Neural crest cell (in vitro differentiated cells): ENCODE measurements around the gene HSF4. TPM values are rescaled to one million over a fixed set of nuclear protein-coding genes. Genes with fewer than 3 reads are reported as not detected.

Experiments
- DNase-seq: peaks from one replicate; pipeline ENCODE4 v3.0.0; 2021; ENCODE audit warnings: low read depth, mixed read lengths, low spot score
- H3K27ac Mint-ChIP-seq: one replicate; pipeline ENCODE4 v1.8.0; 2021; ENCODE audit warnings: mild to moderate bottlenecking, mixed read lengths; ENCODE audit not compliant: unreplicated experiment
- H3K27me3 Mint-ChIP-seq: 2 replicates; pipeline ENCODE4 v1.8.0; 2021; ENCODE audit warnings: low read depth, mild to moderate bottlenecking, mixed read lengths
- H3K36me3 Mint-ChIP-seq: 2 replicates; pipeline ENCODE4 v1.8.0; 2021; ENCODE audit warnings: low read depth, mild to moderate bottlenecking, mixed read lengths
- H3K4me1 Mint-ChIP-seq: 2 replicates; pipeline ENCODE4 v1.8.0; 2021; ENCODE audit warnings: mixed read lengths
- H3K4me3 Mint-ChIP-seq: one replicate; pipeline ENCODE4 v1.8.0; 2021; ENCODE audit warnings: mild to moderate bottlenecking, mixed read lengths
- H3K9me3 Mint-ChIP-seq: 2 replicates; pipeline ENCODE4 v1.8.0; 2021; ENCODE audit warnings: mixed read lengths
- total RNA-seq: library from RNA; stranded (reverse); gene quantifications from 2 replicates; pipeline ENCODE4 v1.2.1, GENCODE V29; 2021
- TF ChIP-seq, protein P1 (sequence below): fragments of 200-600 bp; sonication (generic); conservative IDR thresholded peaks from 2 replicates; pipeline ENCODE4 v1.5.0; 2021; ENCODE audit warnings: antibody characterized with exemption, mild to moderate bottlenecking

The HSF4 gene
- total RNA-seq, 1 donor from 2014 or later, result 1.3 TPM

DNA sequence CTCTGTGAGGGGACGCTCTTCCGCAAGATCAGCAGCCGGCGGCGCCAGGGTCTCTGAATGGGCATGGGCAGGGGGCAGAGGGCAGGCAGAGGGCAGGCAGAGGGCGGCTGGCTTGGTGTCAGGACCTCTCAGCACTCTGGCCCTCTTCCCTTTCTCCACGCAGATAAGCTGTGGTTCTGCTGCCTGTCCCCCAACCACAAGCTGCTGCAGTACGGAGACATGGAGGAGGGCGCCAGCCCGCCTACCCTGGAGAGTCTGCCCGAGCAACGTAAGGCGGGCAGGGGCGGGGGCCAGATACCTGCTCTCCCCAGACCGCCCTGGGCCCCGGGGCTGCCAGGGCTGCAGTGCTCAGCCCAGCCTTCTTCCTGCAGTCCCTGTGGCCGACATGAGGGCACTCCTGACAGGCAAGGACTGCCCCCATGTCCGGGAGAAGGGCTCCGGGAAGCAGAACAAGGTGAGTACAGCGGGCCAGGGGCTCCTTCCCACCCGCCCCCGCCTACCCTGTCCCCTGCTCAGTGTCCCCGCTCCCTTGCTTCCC, 38.5 kb downstream of the HSF4 start:
- Mint-ChIP-seq H3K4me3 (no peak overlapping the region), H3K9me3 (no peaks in the 10 kb centered on the region), H3K27me3 (no peaks in the 10 kb centered on the region), H3K27ac (no peak overlapping the region), H3K4me1 (peaks cover 6% of the 10 kb centered on the region), H3K36me3 (no peaks in the 10 kb centered on the region)
- no peak for DNase-seq
- TF ChIP-seq, protein P1, sequence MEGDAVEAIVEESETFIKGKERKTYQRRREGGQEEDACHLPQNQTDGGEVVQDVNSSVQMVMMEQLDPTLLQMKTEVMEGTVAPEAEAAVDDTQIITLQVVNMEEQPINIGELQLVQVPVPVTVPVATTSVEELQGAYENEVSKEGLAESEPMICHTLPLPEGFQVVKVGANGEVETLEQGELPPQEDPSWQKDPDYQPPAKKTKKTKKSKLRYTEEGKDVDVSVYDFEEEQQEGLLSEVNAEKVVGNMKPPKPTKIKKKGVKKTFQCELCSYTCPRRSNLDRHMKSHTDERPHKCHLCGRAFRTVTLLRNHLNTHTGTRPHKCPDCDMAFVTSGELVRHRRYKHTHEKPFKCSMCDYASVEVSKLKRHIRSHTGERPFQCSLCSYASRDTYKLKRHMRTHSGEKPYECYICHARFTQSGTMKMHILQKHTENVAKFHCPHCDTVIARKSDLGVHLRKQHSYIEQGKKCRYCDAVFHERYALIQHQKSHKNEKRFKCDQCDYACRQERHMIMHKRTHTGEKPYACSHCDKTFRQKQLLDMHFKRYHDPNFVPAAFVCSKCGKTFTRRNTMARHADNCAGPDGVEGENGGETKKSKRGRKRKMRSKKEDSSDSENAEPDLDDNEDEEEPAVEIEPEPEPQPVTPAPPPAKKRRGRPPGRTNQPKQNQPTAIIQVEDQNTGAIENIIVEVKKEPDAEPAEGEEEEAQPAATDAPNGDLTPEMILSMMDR, result no peak

DNA sequence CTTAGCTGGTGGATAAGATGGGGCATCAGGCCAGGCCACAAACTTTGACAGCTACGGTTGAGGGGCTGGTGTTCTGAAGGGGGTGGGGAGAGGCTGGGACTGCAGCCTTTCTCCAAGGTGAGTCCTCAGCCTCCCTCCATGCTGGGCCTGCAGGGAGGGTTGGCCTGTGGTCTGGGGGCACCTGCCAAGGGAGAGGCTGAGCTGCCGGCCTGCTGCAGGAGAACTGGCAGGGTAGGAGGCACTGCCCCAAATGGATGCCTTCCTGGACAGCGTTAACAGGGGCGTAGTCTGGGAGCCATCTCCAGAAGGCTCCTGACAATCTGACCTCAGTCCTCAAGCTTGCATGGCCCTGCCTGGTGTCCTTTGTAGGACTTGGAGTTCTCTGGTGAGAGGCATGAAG, 39.5 kb downstream of the HSF4 start:
- peaks cover 6% of the 10 kb centered on the region for H3K4me1 Mint-ChIP-seq
- peaks cover under 1% of the 10 kb centered on the region for H3K27me3 Mint-ChIP-seq
- no peak overlapping the region for H3K27ac Mint-ChIP-seq

DNA sequence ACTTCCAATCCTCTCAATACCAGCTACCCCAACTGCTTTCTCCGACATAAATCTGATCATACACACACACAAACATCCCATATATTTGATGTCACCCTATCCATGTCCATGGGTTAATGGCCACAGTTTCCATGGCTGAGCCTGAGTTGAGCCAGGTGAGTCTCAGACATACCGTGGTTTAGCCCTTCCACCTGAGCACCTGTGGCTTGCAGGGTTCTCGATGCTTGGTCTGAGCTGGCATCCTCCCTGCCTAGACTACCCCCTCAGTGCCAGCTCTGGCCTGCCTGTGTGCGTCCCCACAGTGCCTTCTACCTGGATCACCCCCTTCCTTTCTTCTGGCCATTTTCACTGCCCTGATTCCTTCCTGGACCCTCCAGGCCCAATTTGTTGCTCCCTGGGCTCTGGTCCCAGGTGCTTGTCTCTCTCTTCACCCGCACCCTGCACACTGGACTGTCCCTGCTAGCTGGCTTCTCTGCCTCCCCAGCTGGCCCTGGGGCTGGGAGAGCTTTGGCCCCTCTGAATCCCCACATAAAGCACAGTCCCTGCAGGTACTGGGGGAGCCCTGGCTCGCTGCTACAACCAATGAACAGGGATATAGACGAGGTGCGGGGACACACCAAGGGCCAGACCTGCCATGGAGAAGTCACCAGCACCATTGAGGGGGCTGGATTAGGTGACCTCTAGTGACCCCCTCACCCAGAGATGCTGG, 41.7 kb downstream of the HSF4 start:
- H3K27me3 Mint-ChIP-seq, result peaks cover 2% of the 10 kb centered on the region
- no peak overlapping the region for H3K27ac Mint-ChIP-seq
- peak overlapping the region; percentile 45 for H3K4me3 Mint-ChIP-seq
- H3K9me3 Mint-ChIP-seq, result no peaks in the 10 kb centered on the region
- no peak for DNase-seq
- no peaks in the 10 kb centered on the region for H3K36me3 Mint-ChIP-seq
- TF ChIP-seq, protein P1, result no peak
- peaks cover 6% of the 10 kb centered on the region for H3K4me1 Mint-ChIP-seq

More for the DNA sequence above, 39.5 kb downstream of the HSF4 start:
- DNase-seq, result no peak
- H3K9me3 Mint-ChIP-seq, result no peaks in the 10 kb centered on the region
- TF ChIP-seq, protein P1, result no peak
- H3K36me3 Mint-ChIP-seq, result no peaks in the 10 kb centered on the region
- no peak overlapping the region for H3K4me3 Mint-ChIP-seq

DNA sequence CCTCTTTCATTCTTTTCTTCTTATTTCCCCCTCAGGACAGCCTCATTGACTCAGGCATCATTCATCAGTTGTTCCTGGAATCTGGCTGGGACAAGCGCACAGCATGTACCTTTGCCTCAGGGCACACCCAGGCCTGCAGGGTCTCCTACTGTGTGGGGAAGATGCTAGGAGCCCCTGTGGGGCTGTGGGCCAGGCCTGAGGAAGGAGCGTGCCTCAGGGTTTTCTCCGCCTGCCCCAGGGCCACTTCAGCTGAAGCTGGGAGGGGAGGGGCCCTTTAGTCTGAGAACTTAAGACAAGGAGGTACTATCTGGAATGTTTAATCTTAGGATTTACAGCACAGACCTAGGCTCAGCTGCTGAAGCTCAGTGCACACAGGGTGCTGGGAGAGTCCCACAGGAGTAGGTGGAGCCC, 42.3 kb downstream of the HSF4 start:
- TF ChIP-seq, protein P1, result no peak
- H3K4me1 Mint-ChIP-seq, result peaks cover 6% of the 10 kb centered on the region
- peaks cover 2% of the 10 kb centered on the region for H3K27me3 Mint-ChIP-seq
- H3K4me3 Mint-ChIP-seq, result peak overlapping the region; percentile 45
- H3K27ac Mint-ChIP-seq, result no peak overlapping the region
- no peaks in the 10 kb centered on the region for H3K9me3 Mint-ChIP-seq
- H3K36me3 Mint-ChIP-seq, result no peaks in the 10 kb centered on the region
- no peak for DNase-seq

DNA sequence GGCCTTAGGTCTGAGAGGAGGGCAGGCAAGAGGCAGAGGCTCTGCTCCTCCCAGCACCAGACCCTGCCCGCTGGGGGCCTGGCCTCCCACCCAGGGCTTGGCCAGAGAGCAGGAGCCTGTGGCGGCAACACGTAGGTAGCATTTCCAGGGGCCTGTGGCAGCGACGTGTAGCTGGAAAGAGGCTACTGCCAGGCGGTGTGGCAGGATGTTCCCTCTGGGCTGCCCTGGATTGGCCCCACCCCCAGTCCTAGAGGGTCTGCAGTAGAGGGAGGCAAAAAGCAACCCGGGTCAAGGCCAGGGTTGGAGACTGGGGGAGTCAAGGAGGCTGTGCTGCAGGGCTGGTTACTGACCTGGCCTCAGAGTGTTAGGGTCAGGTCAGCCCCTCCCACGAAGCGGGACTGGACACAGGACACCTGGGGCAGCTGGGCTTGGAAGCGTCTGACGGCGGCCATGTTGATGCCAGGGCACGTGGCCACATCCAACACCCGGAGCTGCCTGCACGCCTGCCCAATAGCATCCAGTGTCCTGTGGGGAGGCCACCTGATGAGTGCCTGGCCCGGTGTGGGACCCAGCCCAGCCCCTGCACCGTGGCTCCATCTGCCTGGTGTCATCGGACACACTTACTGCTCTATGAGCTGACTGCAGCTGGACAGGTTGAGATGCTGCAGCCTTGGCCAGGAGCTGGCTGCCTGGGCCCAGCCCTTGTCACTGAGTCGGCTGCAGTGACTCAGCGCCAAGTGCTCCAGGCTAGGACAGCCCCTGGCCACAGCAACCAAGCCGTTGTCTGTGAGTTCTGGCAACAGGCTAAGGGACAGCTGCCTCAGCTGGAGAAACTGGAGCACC, 42.9 kb downstream of the HSF4 start:
- H3K27me3 Mint-ChIP-seq, result peaks cover 2% of the 10 kb centered on the region
- no peak overlapping the region for H3K4me3 Mint-ChIP-seq
- TF ChIP-seq, protein P1, result no peak
- no peaks in the 10 kb centered on the region for H3K36me3 Mint-ChIP-seq
- no peak for DNase-seq
- no peak overlapping the region for H3K27ac Mint-ChIP-seq
- peaks cover 6% of the 10 kb centered on the region for H3K4me1 Mint-ChIP-seq
- no peaks in the 10 kb centered on the region for H3K9me3 Mint-ChIP-seq
